Testis (tissue), 2 donors: Measurements from ENCODE around the gene KIF4B.

Experiments
- CTCF ChIP-seq, 3 experiments: fragments of 450-650 bp in 2 of 3; fragments of 200-600 bp in 1 of 3; sonication (generic) in 1 of 3; IDR thresholded peaks; one replicate each; pipeline ENCODE4 v1.5.1; 2016 to 2019; ENCODE audit warnings: antibody characterized with exemption in 3 of 3, mild to moderate bottlenecking in 2 of 3, moderate library complexity in 1 of 3
- POLR2A ChIP-seq: fragments of 450-650 bp; IDR thresholded peaks from one replicate; pipeline ENCODE4 v1.6.1; 2017; ENCODE audit warnings: antibody characterized with exemption, mild to moderate bottlenecking, moderate library complexity

GRCh38 chr5:155029240-155029639 lies 15.7 kb downstream of the KIF4B start:
- TF ChIP-seq CTCF (IDR thresholded peaks at IDR 0.05) = no peak
- TF ChIP-seq POLR2A = no peak
